Body of pancreas (tissue), 4 donors: Measurements from ENCODE around the gene CAPN8.

Experiments
- CTCF ChIP-seq, 7 experiments: fragments of 450-650 bp in 4 of 7; fragments of 200-600 bp in 3 of 7; sonication (generic) in 3 of 7; IDR thresholded peaks; one replicate each; pipeline ENCODE4 v1.5.1; 2016 to 2019; ENCODE audit warnings: antibody characterized with exemption in 7 of 7
- POLR2A ChIP-seq, 3 donors: fragments of 450-650 bp; IDR thresholded peaks; one replicate each; pipeline ENCODE4 v1.6.1; 2016; ENCODE audit warnings: antibody characterized with exemption in 3 of 3, mild to moderate bottlenecking in 2 of 3

DNA sequence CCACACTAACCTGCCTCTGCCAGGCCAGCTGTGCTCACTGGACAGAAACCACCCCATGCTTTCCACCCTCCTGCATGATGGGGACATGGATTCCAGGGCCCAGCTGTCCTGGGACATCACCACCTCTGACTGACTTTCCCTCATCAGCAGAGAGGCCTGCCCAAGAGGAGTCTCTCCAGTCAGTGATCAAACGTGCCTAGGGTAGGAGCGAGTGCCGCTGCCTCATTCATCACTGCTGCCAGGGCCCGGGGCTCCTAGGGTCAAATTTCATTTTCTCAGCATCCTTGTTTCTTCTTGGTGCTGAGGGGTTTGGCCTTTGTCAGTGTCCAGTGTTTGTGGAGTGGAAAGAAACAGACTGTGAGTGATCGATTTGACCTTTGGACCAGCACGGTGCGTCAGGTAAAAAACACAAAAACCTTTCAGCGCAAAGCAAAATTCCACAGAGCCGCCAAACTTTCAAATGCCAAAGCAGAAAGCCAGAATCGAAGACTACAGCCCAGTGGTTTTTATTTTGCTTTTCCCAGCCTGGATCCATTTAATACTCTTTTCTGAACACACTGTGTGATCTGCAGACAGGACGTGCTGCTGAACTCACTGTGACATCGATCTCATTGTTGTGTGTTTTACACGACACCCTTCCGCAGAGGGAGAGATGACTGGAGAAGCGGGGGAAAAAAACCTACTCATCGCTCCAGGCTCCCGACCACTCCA, 43.2 kb downstream of the CAPN8 start:
- TF ChIP-seq CTCF (IDR thresholded peaks at IDR 0.05) (no peak), POLR2A (IDR thresholded peaks at IDR 0.05) (no peak)
